ENCODE results near the gene KCNQ4. TPM values are rescaled to one million over a fixed set of nuclear protein-coding genes. Genes with fewer than 3 reads are reported as not detected.

The KCNQ4 gene
- total and polyA plus RNA-seq, 2 of the 8 experiments (the other 6 are each of a cell fraction or from before 2014, with no cell fraction given): 2.2 to 3.9 TPM

DNA sequence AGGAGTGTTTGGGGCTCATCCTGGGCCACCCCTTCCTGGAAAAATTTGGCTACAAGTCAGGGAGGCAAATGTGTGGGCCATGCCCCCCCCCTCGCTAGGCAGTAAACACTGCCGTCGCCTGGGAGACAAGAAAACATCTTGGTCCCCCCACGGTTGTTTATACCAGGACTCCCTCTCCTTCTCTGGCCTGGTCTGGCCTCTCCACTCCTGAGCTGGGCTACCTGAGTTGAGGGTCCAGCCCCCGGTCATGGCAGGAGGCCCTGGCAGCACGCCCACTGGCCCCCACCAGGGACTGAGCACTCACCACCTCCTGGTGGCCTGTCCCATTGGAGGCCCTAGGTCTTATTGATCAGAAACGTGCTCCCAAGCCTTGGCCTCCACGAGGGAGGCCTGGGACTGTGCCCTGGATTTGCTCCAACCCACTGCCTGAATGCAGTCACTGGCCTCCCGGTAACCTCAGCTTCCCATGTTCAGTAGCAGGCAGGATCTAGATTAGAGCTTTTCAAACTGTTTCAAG is 15.8 kb downstream of the KCNQ4 start:
- H3K23me2 ChIP-seq (ENCODE audit: low read depth, low read length): peaks cover 3% of the 10 kb centered on the region; the same call in 1 of the 2 replicates
- no peaks in the 10 kb centered on the region for H3K9me3 ChIP-seq (ENCODE audit: insufficient read depth in 2 of 2, low read depth in 1 of 2, low read length in 1 of 2)
- H3K23ac ChIP-seq (ENCODE audit: insufficient read length): no peak overlapping the region
- no peak overlapping the region for H3K4ac ChIP-seq (replicated peaks; ENCODE audit: insufficient read length, low read depth, low read length)
- DNase-seq (ENCODE audit: low read depth in 1 of 2, low spot score in 2 of 2) (no peak), FAIRE-seq (no peak)
- H2AFZ ChIP-seq (ENCODE audit: low read length): no peak overlapping the region
- no peak overlapping the region for H4K8ac ChIP-seq (ENCODE audit: extremely low read depth, insufficient read depth, low read length)
- H2BK5ac ChIP-seq (ENCODE audit: low read depth, low read length): peak overlapping the region; percentile 20; the same call in 1 of the 2 replicates
- no peak overlapping the region for H4K5ac ChIP-seq (ENCODE audit: insufficient read length, low read depth, low read length)
- no peak overlapping the region for H3K4me3 ChIP-seq (ENCODE audit: extremely low read depth in 1 of 4, insufficient read depth in 2 of 4, low read depth in 3 of 4, low read length in 4 of 4)
- no peak overlapping the region for H2AK5ac ChIP-seq (ENCODE audit: low read depth, low read length)
- H3K4me1 ChIP-seq (replicated peaks in 1 of 4; ENCODE audit: control insufficient read depth in 3 of 4, insufficient read depth in 4 of 4, low read length in 3 of 4): peaks cover 9 to 32% (median 24%) of the 10 kb centered on the region in 4 experiments
- POLR2A ChIA-PET (ENCODE audit: partially characterized antibody): interaction anchor here (1.3 kb wide), 1 partner anchor 19 kb away, joined by 3 read pairs; no protein-coding TSS in a partner anchor
- no peaks in the 10 kb centered on the region for H3K79me2 ChIP-seq (ENCODE audit: control insufficient read depth in 1 of 2, insufficient read depth in 2 of 2, low read length in 2 of 2)
- CTCF ChIA-PET (ENCODE audit: partially characterized antibody): interaction anchor here (0.9 to 24.5 kb wide), 5 partner anchors 11 to 54 kb away, joined by 3 to 325 read pairs (median 3); no protein-coding TSS in a partner anchor
- H2BK120ac ChIP-seq (replicated peaks; ENCODE audit: low read depth, low read length): no peak overlapping the region
- no peak overlapping the region for H3K14ac ChIP-seq (ENCODE audit: insufficient read length)
- H3K27ac ChIP-seq (ENCODE audit: low read depth, low read length): no peak overlapping the region
- no peaks in the 10 kb centered on the region for H3K79me1 ChIP-seq (ENCODE audit: low read depth, low read length)
- WGBS, 2 experiments (ENCODE audit: extremely low coverage in 1 of 2, insufficient coverage in 1 of 2, insufficient read length in 1 of 2, insufficient replicate concordance in 2 of 2, low coverage in 1 of 2, low lambda C conversion rate in 2 of 2, missing lambda C conversion rate in 1 of 2): 86% methylated on average over 9 of the region's 9 CpGs; no CpG with 5 or more reads in 1 of the 2 experiments
- H2BK12ac ChIP-seq (ENCODE audit: low read depth, low read length): peak overlapping the region; percentile 55; the same call in 1 of the 2 replicates
- H3K18ac ChIP-seq (ENCODE audit: extremely low read depth, low read length): no peak overlapping the region
- TF ChIP-seq RXRA (IDR thresholded peaks at IDR 0.05; ENCODE audit: insufficient read depth, low read depth, low read length) (no peak), TAF7 (optimal IDR thresholded peaks at IDR 0.05; ENCODE audit: borderline replicate concordance, low read depth, low read length) (no peak), FOSL1 (IDR thresholded peaks at IDR 0.05; ENCODE audit: insufficient read depth, low read depth, low read length) (no peak), CHD2 (IDR thresholded peaks at IDR 0.05; ENCODE audit: low read length) (no peak), TAF1 (IDR thresholded peaks at IDR 0.05; ENCODE audit: low read depth, low read length) (no peak), SIN3A (conservative IDR thresholded peaks at IDR 0.05 in 1 of 2, IDR thresholded peaks at IDR 0.05 in 1 of 2; ENCODE audit: low read depth in 1 of 2, low read length in 2 of 2) (no peak), CEBPB (IDR thresholded peaks at IDR 0.05; ENCODE audit: low read depth, low read length) (no peak)
- TF ChIP-seq, protein P1, sequence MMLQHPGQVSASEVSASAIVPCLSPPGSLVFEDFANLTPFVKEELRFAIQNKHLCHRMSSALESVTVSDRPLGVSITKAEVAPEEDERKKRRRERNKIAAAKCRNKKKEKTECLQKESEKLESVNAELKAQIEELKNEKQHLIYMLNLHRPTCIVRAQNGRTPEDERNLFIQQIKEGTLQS (IDR thresholded peaks at IDR 0.05; ENCODE audit: insufficient read depth, low read depth, low read length): no peak
- TF ChIP-seq, protein P2, sequence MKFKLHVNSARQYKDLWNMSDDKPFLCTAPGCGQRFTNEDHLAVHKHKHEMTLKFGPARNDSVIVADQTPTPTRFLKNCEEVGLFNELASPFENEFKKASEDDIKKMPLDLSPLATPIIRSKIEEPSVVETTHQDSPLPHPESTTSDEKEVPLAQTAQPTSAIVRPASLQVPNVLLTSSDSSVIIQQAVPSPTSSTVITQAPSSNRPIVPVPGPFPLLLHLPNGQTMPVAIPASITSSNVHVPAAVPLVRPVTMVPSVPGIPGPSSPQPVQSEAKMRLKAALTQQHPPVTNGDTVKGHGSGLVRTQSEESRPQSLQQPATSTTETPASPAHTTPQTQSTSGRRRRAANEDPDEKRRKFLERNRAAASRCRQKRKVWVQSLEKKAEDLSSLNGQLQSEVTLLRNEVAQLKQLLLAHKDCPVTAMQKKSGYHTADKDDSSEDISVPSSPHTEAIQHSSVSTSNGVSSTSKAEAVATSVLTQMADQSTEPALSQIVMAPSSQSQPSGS (IDR thresholded peaks at IDR 0.05; ENCODE audit: low read length): no peak
- H3K56ac ChIP-seq (replicated peaks; ENCODE audit: insufficient read length, low read depth, low read length): no peak overlapping the region
- H2BK20ac ChIP-seq (ENCODE audit: low read length): no peak overlapping the region
- no peak overlapping the region for H4K91ac ChIP-seq (replicated peaks; ENCODE audit: insufficient read length, low read length)
- H2BK15ac ChIP-seq (ENCODE audit: low read length): no peak overlapping the region; the same call in 1 of the 2 replicates
- no peak overlapping the region; a peak in 1 of 7 replicates for H3K9ac ChIP-seq (replicated peaks in 1 of 4; ENCODE audit: extremely low read depth in 1 of 4, low read depth in 3 of 4, low read length in 3 of 4)
- no peak overlapping the region for H3K4me2 ChIP-seq (ENCODE audit: insufficient read depth in 1 of 2, low read depth in 2 of 2, low read length in 2 of 2)
- peaks cover 0 to 6% (median 4%) of the 10 kb centered on the region in 4 experiments; a peak in 3 of 7 replicates for H3K27me3 ChIP-seq (replicated peaks in 1 of 4; ENCODE audit: control insufficient read depth in 3 of 4, extremely low read depth in 1 of 4, insufficient read depth in 3 of 4, low read length in 3 of 4)
- H3K36me3 ChIP-seq (ENCODE audit: control insufficient read depth in 2 of 4, insufficient read depth in 4 of 4, low read length in 3 of 4): no peaks in the 10 kb centered on the region
- H4K20me1 ChIP-seq (replicated peaks in 1 of 2; ENCODE audit: control insufficient read depth in 1 of 2, insufficient read depth in 2 of 2, low read length in 2 of 2): no peaks in the 10 kb centered on the region
